ENCODE measurements around the gene WIZ.

Gene WIZ

GRCh38 chr19:15393963-15394362 is 55.8 kb downstream of the WIZ start:
- TF ChIP-seq CEBPB (IDR thresholded peaks at IDR 0.05) = no peak
- TF ChIP-seq CREB1 (IDR thresholded peaks at IDR 0.05; ENCODE audit: low read depth) = no peak
- TF ChIP-seq FOXM1 (IDR thresholded peaks at IDR 0.05; ENCODE audit: borderline replicate concordance, low read depth) = no peak
- no peak for TF ChIP-seq RAD21 (IDR thresholded peaks at IDR 0.05; ENCODE audit: low read depth)
- no peak for TF ChIP-seq TEAD4 (IDR thresholded peaks at IDR 0.05)
- TF ChIP-seq ZBTB7A (IDR thresholded peaks at IDR 0.05; ENCODE audit: low read depth) = no peak

GRCh38 chr19:15390814-15391213 is 58.9 kb downstream of the WIZ start:
- TF ChIP-seq ZBTB7A (IDR thresholded peaks at IDR 0.05; ENCODE audit: low read depth) = no peak
- TF ChIP-seq FOXM1 (IDR thresholded peaks at IDR 0.05; ENCODE audit: borderline replicate concordance, low read depth) = no peak
- no peak for TF ChIP-seq RAD21 (IDR thresholded peaks at IDR 0.05; ENCODE audit: low read depth)
- TF ChIP-seq, protein P1, sequence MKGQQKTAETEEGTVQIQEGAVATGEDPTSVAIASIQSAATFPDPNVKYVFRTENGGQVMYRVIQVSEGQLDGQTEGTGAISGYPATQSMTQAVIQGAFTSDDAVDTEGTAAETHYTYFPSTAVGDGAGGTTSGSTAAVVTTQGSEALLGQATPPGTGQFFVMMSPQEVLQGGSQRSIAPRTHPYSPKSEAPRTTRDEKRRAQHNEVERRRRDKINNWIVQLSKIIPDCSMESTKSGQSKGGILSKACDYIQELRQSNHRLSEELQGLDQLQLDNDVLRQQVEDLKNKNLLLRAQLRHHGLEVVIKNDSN (IDR thresholded peaks at IDR 0.05) = no peak
- no peak for TF ChIP-seq CEBPB (IDR thresholded peaks at IDR 0.05)
- TF ChIP-seq EGR1 (IDR thresholded peaks at IDR 0.05) = no peak
- TF ChIP-seq TEAD4 (IDR thresholded peaks at IDR 0.05) = no peak
- no peak for TF ChIP-seq CREB1 (IDR thresholded peaks at IDR 0.05; ENCODE audit: low read depth)
- no peak for TF ChIP-seq NFIC (IDR thresholded peaks at IDR 0.05)
- no peak for TF ChIP-seq TCF12 (IDR thresholded peaks at IDR 0.05; ENCODE audit: low read depth)
- no peak for TF ChIP-seq EP300 (IDR thresholded peaks at IDR 0.05; ENCODE audit: borderline replicate concordance)
- TF ChIP-seq TAF1 (IDR thresholded peaks at IDR 0.05; ENCODE audit: low read depth) = no peak
- TF ChIP-seq REST (IDR thresholded peaks at IDR 0.05; ENCODE audit: low read depth) = no peak
- TF ChIP-seq YY1 (IDR thresholded peaks at IDR 0.05; ENCODE audit: low read depth) = no peak
- no peak for TF ChIP-seq MAX (IDR thresholded peaks at IDR 0.05)

- TF ChIP-seq TAF1 (IDR thresholded peaks at IDR 0.05; ENCODE audit: low read depth) = no peak
- no peak for TF ChIP-seq CREB1 (IDR thresholded peaks at IDR 0.05; ENCODE audit: low read depth)
- no peak for TF ChIP-seq FOXM1 (IDR thresholded peaks at IDR 0.05; ENCODE audit: borderline replicate concordance, low read depth)
Measured at GRCh38 chr19:15381864-15382263, 67.9 kb downstream of the WIZ start.

GRCh38 chr19:15381429-15381828 is 68.3 kb downstream of the WIZ start:
- no peak for TF ChIP-seq YY1 (IDR thresholded peaks at IDR 0.05; ENCODE audit: low read depth)
- TF ChIP-seq TEAD4 (IDR thresholded peaks at IDR 0.05) = no peak
- no peak for TF ChIP-seq RAD21 (IDR thresholded peaks at IDR 0.05; ENCODE audit: low read depth)
- TF ChIP-seq MAX (IDR thresholded peaks at IDR 0.05) = no peak
- no peak for TF ChIP-seq CEBPB (IDR thresholded peaks at IDR 0.05)
- TF ChIP-seq NFIC (IDR thresholded peaks at IDR 0.05) = no peak
- no peak for TF ChIP-seq EP300 (IDR thresholded peaks at IDR 0.05; ENCODE audit: borderline replicate concordance)
- no peak for TF ChIP-seq TCF12 (IDR thresholded peaks at IDR 0.05; ENCODE audit: low read depth)
- TF ChIP-seq REST (IDR thresholded peaks at IDR 0.05; ENCODE audit: low read depth) = no peak
- no peak for TF ChIP-seq ZBTB7A (IDR thresholded peaks at IDR 0.05; ENCODE audit: low read depth)

DNA sequence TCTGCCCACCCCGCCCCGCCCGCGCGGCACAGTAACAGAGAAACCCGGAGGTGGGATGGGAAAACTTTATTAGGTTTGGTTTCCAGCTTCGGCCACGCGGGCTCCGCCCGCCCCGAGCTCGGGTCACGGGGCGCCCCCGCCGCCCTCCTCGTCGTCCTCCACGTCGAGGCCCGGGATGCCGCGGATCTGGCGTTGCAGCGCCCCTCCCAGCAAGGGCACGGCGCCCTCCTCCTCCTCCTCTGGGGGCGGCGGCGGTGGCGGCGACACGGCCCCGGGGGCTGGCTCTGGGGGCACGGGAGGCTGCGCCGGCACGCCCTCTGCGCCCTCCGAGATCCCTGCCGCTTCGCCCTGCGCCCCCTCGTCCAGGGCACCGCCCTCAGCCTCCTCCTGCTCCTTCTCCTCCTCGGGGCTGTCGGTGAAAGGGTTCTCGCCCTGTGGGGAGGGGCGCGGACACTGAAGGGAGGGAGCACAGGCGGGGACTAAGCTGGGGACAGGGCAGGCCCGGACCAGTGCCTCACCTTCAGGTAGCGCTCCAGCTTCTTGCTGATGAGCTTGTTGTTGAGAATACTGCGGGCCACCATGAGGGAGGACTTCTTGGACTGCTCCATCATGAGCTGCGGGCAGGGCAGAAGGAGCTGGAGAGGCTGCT is 69.6 kb downstream of the WIZ start:
- TF ChIP-seq RAD21 (IDR thresholded peaks at IDR 0.05; ENCODE audit: low read depth) (no peak), EP300 (IDR thresholded peaks at IDR 0.05; ENCODE audit: borderline replicate concordance) (peak; percentile 33; the same call in 1 of the 2 replicates), ZBTB7A (IDR thresholded peaks at IDR 0.05; ENCODE audit: low read depth) (peak; percentile 66; the same call in 1 of the 2 replicates), MAX (IDR thresholded peaks at IDR 0.05) (peak; percentile 20; the same call in 1 of the 2 replicates), EGR1 (IDR thresholded peaks at IDR 0.05) (peak; percentile 42; the same call in 1 of the 2 replicates), TCF12 (IDR thresholded peaks at IDR 0.05; ENCODE audit: low read depth) (no peak)
- TF ChIP-seq, protein P1 (IDR thresholded peaks at IDR 0.05) = peak; percentile 47; the same call in 1 of the 2 replicates
